Heart left ventricle (tissue), 13 donors: Measurements from ENCODE around the gene MRTFA.

ENCODE experiments used
- CTCF ChIP-seq, 12 donors: fragments of 200-600 bp; sonication (generic) in 4 of 12; IDR thresholded peaks; one replicate each; pipeline versions ENCODE4 v1.5.0 to v1.8.0; 2018 to 2022; ENCODE audit warnings: antibody characterized with exemption in 12 of 12, mild to moderate bottlenecking in 5 of 12
- POLR2A ChIP-seq, 2 donors: fragments of 450-650 bp; IDR thresholded peaks; one replicate each; pipeline ENCODE4 v1.6.1; 2017; ENCODE audit warnings: antibody characterized with exemption in 2 of 2, mild to moderate bottlenecking in 2 of 2, moderate library complexity in 2 of 2
- donor health status: ischemic (EF 13 %, LVEDD 7.1; RV severe dilation, severe dysfunction).
- donor health status: DM: no; HTN: yes; CAD: no.
- donor health status: DM: no; HTN: no; CAD: no.
- donor health status: ischemic (EF 25% LVEDD 6.9; RV normal size, moderate dysfunction).
- donor health status: ischemic (EF 25% LVEDD 5.7; RV mildly dilated, moderate dysfunction).
- donor health status: ischemic (EF 35%, LVEDD 5.7; RV mildly dilated, moderate dysfunction).
- donor health status: nonischemic (EF 11% LVEDD 7.7; RV severe dilation, severe dysfunction).
- donor health status: DM: yes; HTN: yes; CAD: no.
- donor health status: PGD.
- donor health status: ischemic (EF 29% LVEDD 5.4; RV normal size, mild dysfunction).
- donor health status: nonischemic (EF 23%, LVEDD 6.1; RV moderate dilation, normal function).

DNA sequence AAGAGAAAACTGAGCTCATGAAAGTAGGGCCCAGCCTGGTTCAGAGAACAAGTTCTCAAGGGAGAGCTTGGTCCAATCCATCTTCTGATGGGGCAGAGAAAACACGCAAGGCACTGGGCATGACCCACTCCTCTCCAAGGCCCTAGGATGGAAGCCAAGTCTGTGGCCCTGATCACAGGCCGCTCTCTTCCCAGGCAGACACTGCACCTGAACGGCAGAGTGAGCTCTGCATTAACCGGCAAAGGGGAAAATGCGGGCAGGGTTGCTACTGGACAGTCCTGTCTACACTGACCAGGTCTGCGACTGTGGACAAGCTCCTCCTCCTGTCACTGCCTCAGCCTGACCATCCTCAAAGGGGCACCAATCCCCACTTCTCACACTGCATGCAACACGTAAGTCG, 216.8 kb downstream of the MRTFA start:
- no peak for TF ChIP-seq CTCF (IDR thresholded peaks at IDR 0.05)
- no peak for TF ChIP-seq POLR2A (IDR thresholded peaks at IDR 0.05)
